Neural cell (in vitro differentiated cells): ENCODE results near the gene LBH. TPM values are rescaled to one million over a fixed set of nuclear protein-coding genes. Genes with fewer than 3 reads are reported as not detected.

ENCODE experiments used
- H2AFZ ChIP-seq: fragments of 200-600, 300-800 bp; sonication (generic), shearing (Covaris generic); 2 replicates; pipeline ENCODE4 v1.6.0; 2014; ENCODE audit warnings: low read depth, mild to moderate bottlenecking, antibody characterized with exemption, low read length, moderate library complexity
- H3F3A ChIP-seq: fragments of 200-600 bp; shearing (Covaris generic); 2 replicates; pipeline ENCODE4 v1.6.1; 2016; ENCODE audit warnings: mild to moderate bottlenecking, moderate library complexity, mixed read lengths, antibody characterized with exemption, low read length; ENCODE audit not compliant: insufficient read depth, poor library complexity, severe bottlenecking
- H3K27ac ChIP-seq: fragments of 200-600, 300-800 bp; sonication (generic), shearing (Covaris generic); 2 replicates; pipeline ENCODE4 v1.5.1; 2014; ENCODE audit warnings: mild to moderate bottlenecking, low read length, moderate library complexity
- H3K27me3 ChIP-seq: fragments of 300-800, 200-600 bp; sonication (generic), shearing (Covaris generic); 2 replicates; pipeline ENCODE4 v1.6.0; 2014; ENCODE audit warnings: mild to moderate bottlenecking, low read depth, low read length, moderate library complexity; ENCODE audit not compliant: insufficient read depth
- H3K36me3 ChIP-seq: fragments of 300-800, 200-600 bp; sonication (generic), shearing (Covaris generic); 2 replicates; pipeline ENCODE4 v1.5.1; 2014; ENCODE audit warnings: mild to moderate bottlenecking, antibody characterized with exemption, low read length, moderate library complexity; ENCODE audit not compliant: insufficient read depth
- H3K4me2 ChIP-seq: fragments of 300-800, 200-600 bp; sonication (generic), shearing (Covaris generic); 2 replicates; pipeline ENCODE4 v1.6.0; 2014; ENCODE audit warnings: mild to moderate bottlenecking, low read length
- H3K4me3 ChIP-seq: fragments of 300-800, 200-600 bp; sonication (generic), shearing (Covaris generic); 2 replicates; pipeline ENCODE4 v1.5.1; 2014; ENCODE audit warnings: mild to moderate bottlenecking, low read length, moderate library complexity
- H3K79me2 ChIP-seq: fragments of 200-600 bp; shearing (Covaris generic); replicated peaks from 2 replicates; pipeline ENCODE4 v1.6.0; 2014; ENCODE audit warnings: mild to moderate bottlenecking, low read length, moderate library complexity; ENCODE audit not compliant: insufficient read depth
- H3K9ac ChIP-seq: fragments of 300-800, 200-600 bp; sonication (generic), shearing (Covaris generic); 2 replicates; pipeline ENCODE4 v1.6.1; 2016; ENCODE audit warnings: mild to moderate bottlenecking, low read length, mixed read lengths
- H3K9me2 ChIP-seq: fragments of 200-600 bp; shearing (Covaris generic); 2 replicates; pipeline ENCODE4 v1.6.1; 2016; ENCODE audit warnings: mild to moderate bottlenecking, low read length, mixed read lengths; ENCODE audit not compliant: insufficient read depth
- H3K9me3 ChIP-seq: fragments of 200-600, 300-800 bp; sonication (generic), shearing (Covaris generic); 2 replicates; pipeline ENCODE4 v1.6.1; 2016; ENCODE audit warnings: mild to moderate bottlenecking, mixed run types, low read length, moderate library complexity, mixed read lengths
- H4K20me1 ChIP-seq: fragments of 200-600 bp; shearing (Covaris generic); 2 replicates; pipeline ENCODE4 v1.6.1; 2016; ENCODE audit warnings: mild to moderate bottlenecking, mixed run types; ENCODE audit not compliant: insufficient read depth
- CTCF ChIP-seq: fragments of 450-650 bp; IDR thresholded peaks from 2 replicates; pipeline ENCODE4 v1.5.1; 2014; ENCODE audit warnings: antibody characterized with exemption, mild to moderate bottlenecking, moderate library complexity; ENCODE audit not compliant: poor library complexity, severe bottlenecking
- EP300 ChIP-seq: fragments of 450-650 bp; conservative IDR thresholded peaks from 2 replicates; pipeline ENCODE4 v1.6.1; 2014; ENCODE audit warnings: antibody characterized with exemption, mild to moderate bottlenecking, moderate library complexity; ENCODE audit not compliant: poor library complexity, severe bottlenecking
- EZH2 ChIP-seq: fragments of 200-600, 300-800 bp; shearing (Covaris generic), sonication (generic); IDR thresholded peaks from 2 replicates; pipeline ENCODE4 v1.6.1; 2014; ENCODE audit warnings: antibody characterized with exemption, low read length, borderline replicate concordance, mild to moderate bottlenecking; ENCODE audit not compliant: insufficient read depth, poor library complexity, severe bottlenecking
- MXI1 ChIP-seq: fragments of 450-650 bp; conservative IDR thresholded peaks from 2 replicates; pipeline ENCODE4 v1.6.1; 2014; ENCODE audit warnings: antibody characterized with exemption, mild to moderate bottlenecking; ENCODE audit not compliant: poor library complexity, severe bottlenecking
- POLR2AphosphoS5 ChIP-seq: IDR thresholded peaks from 2 replicates; pipeline ENCODE4 v1.6.1; 2012
- RAD21 ChIP-seq: fragments of 450-650 bp; conservative IDR thresholded peaks from 2 replicates; pipeline ENCODE4 v1.6.1; 2014; ENCODE audit warnings: antibody characterized with exemption, mild to moderate bottlenecking, moderate library complexity
- REST ChIP-seq: IDR thresholded peaks from 2 replicates; pipeline ENCODE4 v1.6.1; 2012; ENCODE audit warnings: borderline replicate concordance
- SMC3 ChIP-seq: fragments of 450-650 bp; conservative IDR thresholded peaks from 2 replicates; pipeline ENCODE4 v1.6.1; 2014; ENCODE audit warnings: antibody characterized with exemption, mild to moderate bottlenecking, moderate library complexity; ENCODE audit not compliant: poor library complexity
- TAF1 ChIP-seq: IDR thresholded peaks from 2 replicates; pipeline ENCODE4 v1.6.1; 2012; ENCODE audit warnings: low read depth
- polyA plus RNA-seq: library from polyadenylated mRNA; depleted of rRNA; stranded (reverse); fragments of >200 nt; gene quantifications from 2 replicates; pipeline ENCODE4 v1.2.3, GENCODE V29; 2014

The LBH gene
- polyA plus RNA-seq, 1 donor from 2014 or later: 345 TPM

GRCh38 chr2:30229596-30229995 is 1.7 kb upstream of the LBH start:
- peak overlapping the region; percentile 87 for H3K4me3 ChIP-seq

GRCh38 chr2:30230497-30231211 is 680 bp upstream of the LBH start:
- H3K79me2 ChIP-seq: peaks cover 35% of the 10 kb centered on the region
- H3K27me3 ChIP-seq: no peaks in the 10 kb centered on the region
- peak overlapping the region; percentile 100 for H3K9ac ChIP-seq
- H2AFZ ChIP-seq: peak overlapping the region; percentile 61
- no peaks in the 10 kb centered on the region for H3K9me2 ChIP-seq
- peak overlapping the region; percentile 87 for H3K4me3 ChIP-seq
- H3K4me2 ChIP-seq: peak overlapping the region; percentile 76
- no peaks in the 10 kb centered on the region for H3F3A ChIP-seq
- peaks cover 10% of the 10 kb centered on the region for H3K36me3 ChIP-seq
- TF ChIP-seq REST (peak; percentile 92), POLR2AphosphoS5 (peak; percentile 70), MXI1 (no peak), EP300 (no peak), RAD21 (peak; percentile 41), SMC3 (peak; percentile 58), CTCF (peak; percentile 51), EZH2 (no peak), TAF1 (peak; percentile 43)
- H3K27ac ChIP-seq: peak overlapping the region; percentile 100
- peaks cover 21% of the 10 kb centered on the region for H4K20me1 ChIP-seq
- no peaks in the 10 kb centered on the region for H3K9me3 ChIP-seq

More at GRCh38 chr2:30229596-30229995, 1.7 kb upstream of the LBH start:
- peak overlapping the region; percentile 100 for H3K9ac ChIP-seq
- H3K27me3 ChIP-seq: no peaks in the 10 kb centered on the region
- peak overlapping the region; percentile 76 for H3K4me2 ChIP-seq
- H3F3A ChIP-seq: no peaks in the 10 kb centered on the region
- peaks cover 14% of the 10 kb centered on the region for H4K20me1 ChIP-seq
- H2AFZ ChIP-seq: no peak overlapping the region
- H3K79me2 ChIP-seq: peaks cover 24% of the 10 kb centered on the region
- peaks cover 2% of the 10 kb centered on the region for H3K36me3 ChIP-seq
- no peaks in the 10 kb centered on the region for H3K9me3 ChIP-seq
- peak overlapping the region; percentile 100 for H3K27ac ChIP-seq
- TF ChIP-seq TAF1 (no peak), MXI1 (no peak), RAD21 (no peak), POLR2AphosphoS5 (no peak), CTCF (no peak), EZH2 (no peak)
- no peaks in the 10 kb centered on the region for H3K9me2 ChIP-seq
